RWPE2 (cell line): Measurements from ENCODE around the gene FRMPD4.
A peak's percentile ranks its signal among the peaks of the same experiment; 100 is the strongest.

Source experiments
- ATAC-seq: fragments of 200-7000 bp; cut with Tn5 transposase; 3 replicates; pipeline ENCODE4 v1.9.1; 2021; ENCODE audit warnings: low read depth
- DNase-seq: peaks from one replicate; pipeline ENCODE4 v3.0.0-alpha.2; 2020; ENCODE audit warnings: low spot score
- H3K27ac ChIP-seq: fragments of 450-650 bp; 2 replicates; pipeline ENCODE4 v1.5.1; 2017; ENCODE audit warnings: mild to moderate bottlenecking; ENCODE audit not compliant: poor library complexity, severe bottlenecking
- H3K27me3 ChIP-seq: fragments of 250-450 bp; sonication (Bioruptor Pico); 2 replicates; pipeline ENCODE4 v1.5.1; 2021; ENCODE audit warnings: mild to moderate bottlenecking, moderate library complexity; ENCODE audit not compliant: insufficient read depth, poor library complexity, severe bottlenecking
- H3K36me3 ChIP-seq: fragments of 250-450 bp; sonication (Bioruptor Pico); 2 replicates; pipeline ENCODE4 v1.5.1; 2020; ENCODE audit warnings: low read depth, mild to moderate bottlenecking, moderate library complexity
- H3K4me1 ChIP-seq: fragments of 250-450 bp; sonication (Bioruptor Pico); 2 replicates; pipeline ENCODE4 v1.5.1; 2021; ENCODE audit warnings: mild to moderate bottlenecking, moderate library complexity; ENCODE audit not compliant: insufficient read depth, poor library complexity, severe bottlenecking
- H3K4me3 ChIP-seq: fragments of 250-450 bp; sonication (Bioruptor Pico); 2 replicates; pipeline ENCODE4 v1.5.1; 2021; ENCODE audit warnings: mild to moderate bottlenecking, moderate library complexity; ENCODE audit not compliant: severe bottlenecking
- H3K9me3 ChIP-seq: fragments of 250-450 bp; sonication (Bioruptor Pico); 2 replicates; pipeline ENCODE4 v1.5.1; 2021; ENCODE audit warnings: mild to moderate bottlenecking, moderate library complexity; ENCODE audit not compliant: severe bottlenecking
- CTCF ChIP-seq: fragments of 450-650 bp; IDR thresholded peaks from one replicate; pipeline ENCODE4 v1.5.1; 2017; ENCODE audit warnings: mild to moderate bottlenecking, moderate library complexity; ENCODE audit not compliant: poor library complexity, severe bottlenecking

Gene FRMPD4

GRCh38 chrX:12363216-12363615, 224.9 kb downstream of the FRMPD4 start:
- ATAC-seq (no peak), DNase-seq (no peak)
- Histone ChIP-seq H3K9me3 (no peaks in the 10 kb centered on the region), H3K27me3 (no peaks in the 10 kb centered on the region), H3K4me3 (no peak overlapping the region), H3K27ac (no peak overlapping the region), H3K36me3 (no peaks in the 10 kb centered on the region), H3K4me1 (peaks cover 14% of the 10 kb centered on the region)
- no peak for TF ChIP-seq CTCF

- H3K36me3 ChIP-seq: no peaks in the 10 kb centered on the region
Measured at GRCh38 chrX:12366440-12366839, 228.2 kb downstream of the FRMPD4 start.

GRCh38 chrX:12367254-12367653, 229.0 kb downstream of the FRMPD4 start:
- Histone ChIP-seq H3K9me3 (no peaks in the 10 kb centered on the region), H3K27ac (no peak overlapping the region), H3K4me1 (peaks cover 6% of the 10 kb centered on the region), H3K36me3 (no peaks in the 10 kb centered on the region), H3K4me3 (no peak overlapping the region), H3K27me3 (no peaks in the 10 kb centered on the region)
- ATAC-seq: no peak
- no peak for DNase-seq
- no peak for TF ChIP-seq CTCF

More at GRCh38 chrX:12366440-12366839, 228.2 kb downstream of the FRMPD4 start:
- ATAC-seq: no peak
- H3K4me3 ChIP-seq: no peak overlapping the region
- no peak for DNase-seq
- no peak overlapping the region for H3K27ac ChIP-seq
- H3K4me1 ChIP-seq: no peaks in the 10 kb centered on the region
- no peak for TF ChIP-seq CTCF
- no peaks in the 10 kb centered on the region for H3K9me3 ChIP-seq
- H3K27me3 ChIP-seq: no peaks in the 10 kb centered on the region

GRCh38 chrX:12370497-12370986, 232.3 kb downstream of the FRMPD4 start:
- Histone ChIP-seq H3K4me1 (peaks cover 12% of the 10 kb centered on the region), H3K27ac (peak overlapping the region; percentile 76), H3K27me3 (no peaks in the 10 kb centered on the region), H3K9me3 (no peaks in the 10 kb centered on the region), H3K4me3 (no peak overlapping the region), H3K36me3 (no peaks in the 10 kb centered on the region)
- ATAC-seq (no peak), DNase-seq (no peak)
- no peak for TF ChIP-seq CTCF

GRCh38 chrX:12372111-12372510, 233.8 kb downstream of the FRMPD4 start:
- H3K4me3 ChIP-seq: no peak overlapping the region
- ATAC-seq: peak; percentile 94
- H3K27me3 ChIP-seq: no peaks in the 10 kb centered on the region
- peak overlapping the region; percentile 76 for H3K27ac ChIP-seq
- no peak for TF ChIP-seq CTCF
- peaks cover 12% of the 10 kb centered on the region for H3K4me1 ChIP-seq
- H3K9me3 ChIP-seq: no peaks in the 10 kb centered on the region
- DNase-seq: peak; percentile 49
- H3K36me3 ChIP-seq: no peaks in the 10 kb centered on the region
